NCI-H2171 treated with DMSO at 0.1 percent for 48 hours (cell line): ENCODE data around the gene CIB4.
"Not testable (repeated sequence)": the region's sequence is repeated elsewhere in the genome, so short reads cannot be mapped to it uniquely, and the experiment has no call there.

ENCODE experiments used
- DNase-seq: peaks from one replicate; lab custom pipeline; 2025; lab: John Stamatoyannopoulos, UW

CIB4 gene

GRCh38 chr2:26568076-26568890 is 72.9 kb downstream of the CIB4 start:
- DNase-seq = no peak

- DNase-seq = no peak
Observed at GRCh38 chr2:26567534-26567933, 73.6 kb downstream of the CIB4 start.

- not testable (repeated sequence) for DNase-seq
Observed at GRCh38 chr2:26566731-26567130, 74.4 kb downstream of the CIB4 start.

GRCh38 chr2:26566081-26566375 is 75.1 kb downstream of the CIB4 start:
- no peak for DNase-seq

GRCh38 chr2:26564121-26564644 is 77.0 kb downstream of the CIB4 start:
- DNase-seq = no peak

- DNase-seq = no peak
Observed at GRCh38 chr2:26563686-26564085, 77.5 kb downstream of the CIB4 start.

- no peak for DNase-seq
Observed at GRCh38 chr2:26562811-26563645, 78.1 kb downstream of the CIB4 start.

GRCh38 chr2:26561918-26562810 is 79.0 kb downstream of the CIB4 start:
- peak; percentile 70 for DNase-seq

- DNase-seq = no peak
Observed at GRCh38 chr2:26561376-26561775, 79.8 kb downstream of the CIB4 start.

GRCh38 chr2:26560892-26561291 is 80.3 kb downstream of the CIB4 start:
- DNase-seq = no peak

- DNase-seq = no peak
Observed at GRCh38 chr2:26559556-26559955, 81.6 kb downstream of the CIB4 start.

- no peak for DNase-seq
Observed at GRCh38 chr2:26559044-26559405, 82.1 kb downstream of the CIB4 start.

- DNase-seq = no peak
Observed at GRCh38 chr2:26558271-26559043, 82.7 kb downstream of the CIB4 start.

GRCh38 chr2:26557244-26557925 is 83.8 kb downstream of the CIB4 start:
- DNase-seq = no peak

- DNase-seq = no peak
Observed at GRCh38 chr2:26556309-26557243, 84.6 kb downstream of the CIB4 start.

GRCh38 chr2:26555246-26556133 is 85.7 kb downstream of the CIB4 start:
- no peak for DNase-seq

- DNase-seq = no peak
Observed at GRCh38 chr2:26552641-26553374, 88.4 kb downstream of the CIB4 start.
